H9 (cell line): ENCODE data around the gene BIN1. TPM values are rescaled to one million over a fixed set of nuclear protein-coding genes. Genes with fewer than 3 reads are reported as not detected.

Source experiments
- DNase-seq: peaks from one replicate; pipeline ENCODE4 v3.0.0-alpha.2; 2017
- H2AFZ ChIP-seq: one replicate; pipeline ENCODE4 v1.6.1; 2013; ENCODE audit warnings: mild to moderate bottlenecking, low read length, control low read depth, moderate library complexity
- H2AK5ac ChIP-seq: 2 replicates; pipeline ENCODE4 v1.6.1; 2013; ENCODE audit warnings: low read length, control low read depth, mixed read lengths; ENCODE audit not compliant: insufficient read length
- H2BK120ac ChIP-seq: one replicate; pipeline ENCODE4 v1.6.1; 2013; ENCODE audit warnings: low read depth, mild to moderate bottlenecking, low read length, control low read depth, inconsistent platforms; ENCODE audit not compliant: poor library complexity, severe bottlenecking
- H2BK12ac ChIP-seq: 2 replicates; pipeline ENCODE4 v1.6.1; 2013; ENCODE audit warnings: low read length, control low read depth, mixed read lengths, low read depth; ENCODE audit not compliant: insufficient read length
- H2BK15ac ChIP-seq: 2 replicates; pipeline ENCODE4 v1.6.1; 2013; ENCODE audit warnings: low read depth, low read length, control low read depth
- H2BK20ac ChIP-seq: one replicate; pipeline ENCODE4 v1.6.1; 2013; ENCODE audit warnings: low read depth, mild to moderate bottlenecking, low read length, control low read depth, inconsistent platforms; ENCODE audit not compliant: poor library complexity, severe bottlenecking
- H2BK5ac ChIP-seq: 2 replicates; pipeline ENCODE4 v1.6.1; 2013; ENCODE audit warnings: low read length, control low read depth, mixed read lengths; ENCODE audit not compliant: insufficient read length
- H3K14ac ChIP-seq: 2 replicates; pipeline ENCODE4 v1.6.1; 2013; ENCODE audit warnings: low read length, control low read depth; ENCODE audit not compliant: insufficient read depth
- H3K18ac ChIP-seq: 2 replicates; pipeline ENCODE4 v1.6.1; 2013; ENCODE audit warnings: low read depth, mild to moderate bottlenecking, mixed read lengths, low read length, control low read depth; ENCODE audit not compliant: insufficient read length
- H3K23ac ChIP-seq: 2 replicates; pipeline ENCODE4 v1.6.1; 2013; ENCODE audit warnings: low read length, control low read depth, mixed read lengths, low read depth; ENCODE audit not compliant: insufficient read length
- H3K23me2 ChIP-seq: 2 replicates; pipeline ENCODE4 v1.6.1; 2013; ENCODE audit warnings: low read depth, mild to moderate bottlenecking, mixed read lengths, low read length, control low read depth; ENCODE audit not compliant: insufficient read length, poor library complexity, severe bottlenecking
- H3K27ac ChIP-seq: 2 replicates; pipeline ENCODE4 v1.5.1; 2013; ENCODE audit warnings: low read length, control low read depth, mixed read lengths, low read depth; ENCODE audit not compliant: insufficient read length
- H3K27me3 ChIP-seq: 2 replicates; pipeline ENCODE4 v1.6.1; 2013; ENCODE audit warnings: low read length, control low read depth, inconsistent platforms; ENCODE audit not compliant: insufficient read depth
- H3K4ac ChIP-seq: 2 replicates; pipeline ENCODE4 v1.6.1; 2013; ENCODE audit warnings: low read depth, mild to moderate bottlenecking, control low read depth, inconsistent platforms, low read length, moderate library complexity
- H3K4me1 ChIP-seq: 2 replicates; pipeline ENCODE4 v1.6.1; 2013; ENCODE audit warnings: low read length, control low read depth, inconsistent platforms; ENCODE audit not compliant: insufficient read depth
- H3K4me2 ChIP-seq: 2 replicates; pipeline ENCODE4 v1.6.1; 2013; ENCODE audit warnings: low read length, control low read depth, mixed read lengths; ENCODE audit not compliant: insufficient read length, insufficient read depth
- H3K56ac ChIP-seq: 2 replicates; pipeline ENCODE4 v1.6.1; 2013; ENCODE audit warnings: low read depth, mild to moderate bottlenecking, mixed read lengths, low read length, control low read depth; ENCODE audit not compliant: insufficient read length
- H3K79me1 ChIP-seq: 2 replicates; pipeline ENCODE4 v1.6.1; 2013; ENCODE audit warnings: low read depth, mild to moderate bottlenecking, moderate library complexity, low read length, control low read depth, inconsistent platforms; ENCODE audit not compliant: insufficient read depth, poor library complexity, severe bottlenecking
- H3K79me2 ChIP-seq: 2 replicates; pipeline ENCODE4 v1.6.1; 2013; ENCODE audit warnings: low read length, control low read depth, inconsistent platforms; ENCODE audit not compliant: insufficient read depth
- H3K9ac ChIP-seq: 2 replicates; pipeline ENCODE4 v1.6.1; 2013; ENCODE audit warnings: low read length, control low read depth, mixed read lengths; ENCODE audit not compliant: insufficient read length; ENCODE audit errors: extremely low read depth
- H3K9me3 ChIP-seq: one replicate; pipeline ENCODE4 v1.6.1; 2013; ENCODE audit warnings: low read depth, low read length, inconsistent platforms; ENCODE audit not compliant: control insufficient read depth
- H3T11ph ChIP-seq: one replicate; pipeline ENCODE4 v1.6.1; 2013; ENCODE audit warnings: mild to moderate bottlenecking, low read length, control low read depth, inconsistent platforms
- H4K20me1 ChIP-seq: one replicate; pipeline ENCODE4 v1.6.1; 2013; ENCODE audit not compliant: control insufficient read depth, insufficient read length, insufficient read depth
- H4K5ac ChIP-seq: 2 replicates; pipeline ENCODE4 v1.6.1; 2013; ENCODE audit warnings: low read depth, mild to moderate bottlenecking, mixed read lengths, low read length, control low read depth; ENCODE audit not compliant: insufficient read length
- H4K8ac ChIP-seq: replicated peaks from 2 replicates; pipeline ENCODE4 v1.6.1; 2013; ENCODE audit warnings: low read length, control low read depth, mixed read lengths, low read depth; ENCODE audit not compliant: insufficient read length
- H4K91ac ChIP-seq: 2 replicates; pipeline ENCODE4 v1.6.1; 2013; ENCODE audit warnings: low read depth, mild to moderate bottlenecking, moderate library complexity, mixed read lengths, low read length, control low read depth; ENCODE audit not compliant: insufficient read length
- H3K27ac Mint-ChIP-seq, 3 experiments: 2 replicates in 2 of 3; 3 replicates in 1 of 3; pipeline ENCODE4 v1.8.0; 2020 to 2021; ENCODE audit warnings: mixed read lengths in 3 of 3, mild to moderate bottlenecking in 1 of 3, moderate library complexity in 1 of 3
- H3K27me3 Mint-ChIP-seq: 2 replicates; pipeline ENCODE4 v1.8.0; 2021; ENCODE audit warnings: low read depth, mild to moderate bottlenecking, moderate library complexity, mixed read lengths
- H3K36me3 Mint-ChIP-seq, 3 experiments: 2 replicates in 2 of 3; 3 replicates in 1 of 3; pipeline ENCODE4 v1.8.0; 2020 to 2021; ENCODE audit warnings: low read depth in 3 of 3, mixed read lengths in 3 of 3; ENCODE audit not compliant: insufficient read depth in 1 of 3
- H3K4me1 Mint-ChIP-seq, 2 experiments: 2 replicates each; pipeline ENCODE4 v1.8.0; 2020; ENCODE audit warnings: mixed read lengths in 2 of 2
- H3K4me3 Mint-ChIP-seq, 2 experiments: 2 replicates in 1 of 2; 3 replicates in 1 of 2; pipeline ENCODE4 v1.8.0; 2020 to 2021; ENCODE audit warnings: mild to moderate bottlenecking in 2 of 2, mixed read lengths in 2 of 2, moderate library complexity in 1 of 2
- H3K9me3 Mint-ChIP-seq, 2 experiments: 2 replicates in 1 of 2; 3 replicates in 1 of 2; pipeline ENCODE4 v1.8.0; 2020; ENCODE audit warnings: mild to moderate bottlenecking in 2 of 2, mixed read lengths in 2 of 2, moderate library complexity in 1 of 2
- WGBS: extraction: QIAGEN DNeasy Blood & Tissue Kit; methylation state at CpG from one replicate; pipeline ENCODE4 v1.1.7; 2013; ENCODE audit warnings: missing lambda C conversion rate, low lambda C conversion rate, mixed read lengths; ENCODE audit not compliant: insufficient read length; ENCODE audit errors: extremely low coverage; 5-methylcytosine and 5-hydroxymethylcytosine counted together
- total RNA-seq: library from RNA; stranded (reverse); gene quantifications from 2 replicates; pipeline ENCODE4 v1.2.1, GENCODE V29; 2021
- TF ChIP-seq, protein P1 (sequence below): fragments of 200-600 bp; sonication (generic); conservative IDR thresholded peaks from 3 replicates; pipeline ENCODE4 v1.8.0; 2021; ENCODE audit warnings: antibody characterized with exemption, mild to moderate bottlenecking

BIN1 gene
- total RNA-seq, 1 experiment from 2014 or later, result 32.0 TPM

DNA sequence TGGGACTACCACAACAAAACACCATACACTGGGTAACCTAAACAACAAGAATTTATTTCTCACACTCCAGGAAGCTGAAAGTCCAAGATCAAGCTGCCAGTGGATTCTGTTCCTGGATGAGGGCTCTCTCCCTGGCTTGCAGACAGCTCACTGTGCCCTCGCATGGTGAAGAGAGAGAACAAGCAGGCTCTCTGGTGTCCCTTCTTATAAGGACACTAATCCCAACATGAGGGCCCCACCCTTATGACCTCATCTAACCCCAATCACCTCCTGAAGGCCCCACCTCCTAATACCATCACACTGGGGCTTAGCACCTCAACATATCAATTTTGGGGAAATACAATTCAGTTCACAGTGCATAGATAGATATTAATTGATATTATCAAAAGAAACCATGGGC lies 83.5 kb downstream of the BIN1 start:
- H3K18ac ChIP-seq, result no peak overlapping the region
- no peaks in the 10 kb centered on the region; the same call in 1 of the 2 replicates for H3K27me3 Mint-ChIP-seq
- peaks cover 0 to 7% (median 2%) of the 10 kb centered on the region in 3 experiments; a peak in 3 of 7 replicates for H3K36me3 Mint-ChIP-seq
- H3K14ac ChIP-seq, result no peak overlapping the region
- H4K20me1 ChIP-seq, result no peaks in the 10 kb centered on the region
- H3K9me3 Mint-ChIP-seq, result peaks cover 0 to 10% of the 10 kb centered on the region in 2 experiments; a peak in 1 of 5 replicates
- H2BK12ac ChIP-seq, result no peak overlapping the region
- TF ChIP-seq, protein P1, sequence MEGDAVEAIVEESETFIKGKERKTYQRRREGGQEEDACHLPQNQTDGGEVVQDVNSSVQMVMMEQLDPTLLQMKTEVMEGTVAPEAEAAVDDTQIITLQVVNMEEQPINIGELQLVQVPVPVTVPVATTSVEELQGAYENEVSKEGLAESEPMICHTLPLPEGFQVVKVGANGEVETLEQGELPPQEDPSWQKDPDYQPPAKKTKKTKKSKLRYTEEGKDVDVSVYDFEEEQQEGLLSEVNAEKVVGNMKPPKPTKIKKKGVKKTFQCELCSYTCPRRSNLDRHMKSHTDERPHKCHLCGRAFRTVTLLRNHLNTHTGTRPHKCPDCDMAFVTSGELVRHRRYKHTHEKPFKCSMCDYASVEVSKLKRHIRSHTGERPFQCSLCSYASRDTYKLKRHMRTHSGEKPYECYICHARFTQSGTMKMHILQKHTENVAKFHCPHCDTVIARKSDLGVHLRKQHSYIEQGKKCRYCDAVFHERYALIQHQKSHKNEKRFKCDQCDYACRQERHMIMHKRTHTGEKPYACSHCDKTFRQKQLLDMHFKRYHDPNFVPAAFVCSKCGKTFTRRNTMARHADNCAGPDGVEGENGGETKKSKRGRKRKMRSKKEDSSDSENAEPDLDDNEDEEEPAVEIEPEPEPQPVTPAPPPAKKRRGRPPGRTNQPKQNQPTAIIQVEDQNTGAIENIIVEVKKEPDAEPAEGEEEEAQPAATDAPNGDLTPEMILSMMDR, result no peak
- no peak overlapping the region for H3K27ac ChIP-seq
- H3T11ph ChIP-seq, result no peak overlapping the region
- no peak overlapping the region for H3K4me3 Mint-ChIP-seq
- no peak overlapping the region for H4K5ac ChIP-seq
- H2AFZ ChIP-seq, result no peak overlapping the region
- no peaks in the 10 kb centered on the region for H3K4me1 ChIP-seq
- H3K27ac Mint-ChIP-seq, result no peak overlapping the region
- no peaks in the 10 kb centered on the region for H3K9me3 ChIP-seq
- H4K8ac ChIP-seq, result no peak overlapping the region
- H3K79me1 ChIP-seq, result no peaks in the 10 kb centered on the region
- no peak for DNase-seq
- H2BK120ac ChIP-seq, result no peak overlapping the region
- no peak overlapping the region for H3K9ac ChIP-seq
- no CpG with 5 or more reads among the region's 1 CpG for WGBS
- no peak overlapping the region for H4K91ac ChIP-seq
- H3K56ac ChIP-seq, result no peak overlapping the region
- no peaks in the 10 kb centered on the region for H3K27me3 ChIP-seq
- H3K4ac ChIP-seq, result no peak overlapping the region
- no peak overlapping the region for H3K23ac ChIP-seq
- no peaks in the 10 kb centered on the region for H3K79me2 ChIP-seq
- peaks cover 17 to 25% of the 10 kb centered on the region in 2 experiments for H3K4me1 Mint-ChIP-seq
- H2AK5ac ChIP-seq, result no peak overlapping the region
- peaks cover 3% of the 10 kb centered on the region for H3K23me2 ChIP-seq
- H3K4me2 ChIP-seq, result no peak overlapping the region
- H2BK5ac ChIP-seq, result no peak overlapping the region
- no peak overlapping the region for H2BK20ac ChIP-seq
- no peak overlapping the region for H2BK15ac ChIP-seq
